PC-3 (cell line): ENCODE measurements around the gene ACVR1B. TPM values are rescaled to one million over a fixed set of nuclear protein-coding genes. Genes with fewer than 3 reads are reported as not detected.

Experiments used
- ATAC-seq: fragments of 200-7000 bp; cut with Tn5 transposase; 2 replicates; pipeline ENCODE4 v1.9.1; 2020; ENCODE audit warnings: mild to moderate bottlenecking, moderate library complexity
- BruUV-seq: library from RNA; stranded (reverse); fragments of 400-500 nt; replicated peaks from 2 replicates; lab custom pipeline; 2021; lab: Mats Ljungman, UMichigan
- CTCF ChIA-PET: fragments of 300-600 bp; sonication (Branson Sonifier 250); formaldehyde crosslinking; loops from one replicate; lab custom pipeline; 2022; ENCODE audit warnings: antibody characterized with exemption; lab: Charles Lee
- POLR2A ChIA-PET: fragments of 300-600 bp; sonication (Branson Sonifier 250); formaldehyde crosslinking; loops from one replicate; lab custom pipeline; 2022; ENCODE audit warnings: antibody characterized with exemption; ENCODE audit not compliant: unreplicated experiment; lab: Charles Lee
- DNase-seq: peaks from one replicate; pipeline ENCODE4 v3.0.0-alpha.2; 2015
- H2AFZ ChIP-seq: fragments of 300-600 bp; sonication (generic); 2 replicates; pipeline ENCODE4 v1.6.0; 2016; ENCODE audit warnings: antibody characterized with exemption, low read length
- H3F3A ChIP-seq: fragments of 300-600 bp; sonication (generic); one replicate; pipeline ENCODE4 v1.6.0; 2017; ENCODE audit warnings: antibody characterized with exemption, low read length, control low read depth, mild to moderate bottlenecking; ENCODE audit not compliant: unreplicated experiment
- H3K27ac ChIP-seq: fragments of 300-600 bp; sonication (generic); 2 replicates; pipeline ENCODE4 v1.5.1; 2016; ENCODE audit warnings: mild to moderate bottlenecking, low read length
- H3K27me3 ChIP-seq: fragments of 300-600 bp; sonication (generic); 2 replicates; pipeline ENCODE4 v1.6.1; 2016; ENCODE audit warnings: low read length, mixed read lengths
- H3K36me3 ChIP-seq: fragments of 300-600 bp; sonication (generic); 2 replicates; pipeline ENCODE4 v1.6.1; 2016; ENCODE audit warnings: low read depth, mixed run types, low read length, mixed read lengths
- H3K4me1 ChIP-seq: fragments of 300-600 bp; sonication (generic); 2 replicates; pipeline ENCODE4 v1.5.1; 2016; ENCODE audit warnings: low read length; ENCODE audit not compliant: insufficient read depth
- H3K4me2 ChIP-seq: fragments of 300-600 bp; sonication (generic); 2 replicates; pipeline ENCODE4 v1.6.0; 2016; ENCODE audit warnings: low read length
- H3K4me3 ChIP-seq: fragments of 300-600 bp; sonication (generic); 2 replicates; pipeline ENCODE4 v1.5.1; 2016; ENCODE audit warnings: mild to moderate bottlenecking, low read length, mixed read lengths
- H3K79me2 ChIP-seq: fragments of 300-600 bp; sonication (generic); 2 replicates; pipeline ENCODE4 v1.6.1; 2017; ENCODE audit warnings: low read length, mixed read lengths
- H3K9ac ChIP-seq: fragments of 300-600 bp; sonication (generic); 2 replicates; pipeline ENCODE4 v1.6.0; 2016; ENCODE audit warnings: mild to moderate bottlenecking, low read length
- H3K9me2 ChIP-seq: fragments of 300-600 bp; sonication (generic); replicated peaks from 2 replicates; pipeline ENCODE4 v1.6.1; 2016; ENCODE audit warnings: mixed run types, low read length, mixed read lengths
- H3K9me3 ChIP-seq: fragments of 300-600 bp; sonication (generic); 2 replicates; pipeline ENCODE4 v1.6.1; 2016; ENCODE audit warnings: low read length, mixed read lengths
- H4K20me1 ChIP-seq: fragments of 300-600 bp; sonication (generic); 2 replicates; pipeline ENCODE4 v1.6.1; 2016; ENCODE audit warnings: low read length, mixed read lengths
- EZH2 ChIP-seq: fragments of 300-600 bp; sonication (generic); IDR thresholded peaks from one replicate; pipeline ENCODE4 v1.6.1; 2017; ENCODE audit warnings: antibody characterized with exemption, mild to moderate bottlenecking, low read length; ENCODE audit not compliant: unreplicated experiment
- EZH2phosphoT487 ChIP-seq: fragments of 300-600 bp; sonication (generic); IDR thresholded peaks from 2 replicates; pipeline ENCODE4 v1.6.1; 2018; ENCODE audit warnings: mild to moderate bottlenecking, antibody characterized with exemption, low read length, borderline replicate concordance
- intact Hi-C: fragments of 100-400 bp; cut with micrococcal nuclease; formaldehyde crosslinking; loops from 2 replicates; pipeline ENCODE4 v1.9.0; 2023
- total RNA-seq: library from RNA; depleted of rRNA; stranded (reverse); fragments of >200 nt; gene quantifications from 2 replicates; pipeline ENCODE4 v1.2.3, GENCODE V29; 2014
- TF ChIP-seq, protein P1 (sequence below): fragments of 300-600 bp; sonication (generic); conservative IDR thresholded peaks from 2 replicates; pipeline ENCODE4 v1.5.1; 2017; ENCODE audit warnings: antibody characterized with exemption, low read depth, mild to moderate bottlenecking, low read length

The ACVR1B gene
- total RNA-seq, 1 experiment from 2014 or later = 9.8 TPM

DNA sequence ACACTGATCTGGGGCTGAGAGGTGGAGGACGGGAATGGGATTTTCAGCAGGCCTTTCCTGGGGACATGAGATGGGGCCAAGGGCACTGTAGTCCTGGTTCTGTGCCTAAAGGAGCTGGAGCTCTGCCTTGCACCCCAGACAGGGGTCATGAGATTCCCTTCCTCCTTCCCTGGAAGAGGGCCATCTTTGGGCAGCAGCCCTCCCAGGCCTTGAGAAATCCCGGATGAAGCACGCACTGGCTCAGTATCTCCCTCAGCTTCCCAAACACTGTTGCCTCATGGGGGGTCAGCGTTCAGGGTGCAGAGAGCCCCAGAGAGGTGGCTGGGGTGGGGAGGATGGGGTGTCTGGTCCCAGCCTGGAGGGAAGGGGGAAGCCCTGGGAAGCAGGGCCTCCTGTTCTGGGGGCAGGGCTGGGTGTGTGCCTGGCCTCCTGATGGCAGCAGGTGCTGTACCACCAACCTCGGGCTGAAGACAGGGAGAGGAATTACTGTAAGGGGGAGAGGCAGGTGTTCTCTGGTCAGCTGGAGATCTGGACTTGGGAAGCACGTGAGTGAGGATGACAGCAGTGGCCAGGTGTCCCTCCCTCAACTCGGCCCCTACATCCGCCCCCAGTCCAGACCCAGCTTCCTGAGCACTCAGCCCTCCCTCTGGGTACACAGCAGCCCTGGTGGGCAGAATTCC, 91.3 kb downstream of the ACVR1B start:
- Histone ChIP-seq H3K36me3 (no peaks in the 10 kb centered on the region), H3K9me3 (no peaks in the 10 kb centered on the region), H3K79me2 (peaks cover 12% of the 10 kb centered on the region; the same call in 1 of the 2 replicates), H3K9me2 (no peaks in the 10 kb centered on the region), H3K4me1 (peaks cover 13% of the 10 kb centered on the region; the same call in 1 of the 2 replicates), H3K4me2 (no peak overlapping the region), H2AFZ (no peak overlapping the region), H3K4me3 (no peak overlapping the region), H3K27ac (no peak overlapping the region), H3K9ac (no peak overlapping the region), H4K20me1 (no peaks in the 10 kb centered on the region), H3F3A (no peaks in the 10 kb centered on the region), H3K27me3 (no peaks in the 10 kb centered on the region)
- ATAC-seq (no peak), DNase-seq (no peak)
- intact Hi-C loops = no loop called here
- ChIA-PET CTCF (no interaction called here), POLR2A (no interaction called here)
- BruUV-seq = no TSS peak
- TF ChIP-seq EZH2 (no peak), EZH2phosphoT487 (no peak)
- TF ChIP-seq, protein P1, sequence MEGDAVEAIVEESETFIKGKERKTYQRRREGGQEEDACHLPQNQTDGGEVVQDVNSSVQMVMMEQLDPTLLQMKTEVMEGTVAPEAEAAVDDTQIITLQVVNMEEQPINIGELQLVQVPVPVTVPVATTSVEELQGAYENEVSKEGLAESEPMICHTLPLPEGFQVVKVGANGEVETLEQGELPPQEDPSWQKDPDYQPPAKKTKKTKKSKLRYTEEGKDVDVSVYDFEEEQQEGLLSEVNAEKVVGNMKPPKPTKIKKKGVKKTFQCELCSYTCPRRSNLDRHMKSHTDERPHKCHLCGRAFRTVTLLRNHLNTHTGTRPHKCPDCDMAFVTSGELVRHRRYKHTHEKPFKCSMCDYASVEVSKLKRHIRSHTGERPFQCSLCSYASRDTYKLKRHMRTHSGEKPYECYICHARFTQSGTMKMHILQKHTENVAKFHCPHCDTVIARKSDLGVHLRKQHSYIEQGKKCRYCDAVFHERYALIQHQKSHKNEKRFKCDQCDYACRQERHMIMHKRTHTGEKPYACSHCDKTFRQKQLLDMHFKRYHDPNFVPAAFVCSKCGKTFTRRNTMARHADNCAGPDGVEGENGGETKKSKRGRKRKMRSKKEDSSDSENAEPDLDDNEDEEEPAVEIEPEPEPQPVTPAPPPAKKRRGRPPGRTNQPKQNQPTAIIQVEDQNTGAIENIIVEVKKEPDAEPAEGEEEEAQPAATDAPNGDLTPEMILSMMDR = no peak

DNA sequence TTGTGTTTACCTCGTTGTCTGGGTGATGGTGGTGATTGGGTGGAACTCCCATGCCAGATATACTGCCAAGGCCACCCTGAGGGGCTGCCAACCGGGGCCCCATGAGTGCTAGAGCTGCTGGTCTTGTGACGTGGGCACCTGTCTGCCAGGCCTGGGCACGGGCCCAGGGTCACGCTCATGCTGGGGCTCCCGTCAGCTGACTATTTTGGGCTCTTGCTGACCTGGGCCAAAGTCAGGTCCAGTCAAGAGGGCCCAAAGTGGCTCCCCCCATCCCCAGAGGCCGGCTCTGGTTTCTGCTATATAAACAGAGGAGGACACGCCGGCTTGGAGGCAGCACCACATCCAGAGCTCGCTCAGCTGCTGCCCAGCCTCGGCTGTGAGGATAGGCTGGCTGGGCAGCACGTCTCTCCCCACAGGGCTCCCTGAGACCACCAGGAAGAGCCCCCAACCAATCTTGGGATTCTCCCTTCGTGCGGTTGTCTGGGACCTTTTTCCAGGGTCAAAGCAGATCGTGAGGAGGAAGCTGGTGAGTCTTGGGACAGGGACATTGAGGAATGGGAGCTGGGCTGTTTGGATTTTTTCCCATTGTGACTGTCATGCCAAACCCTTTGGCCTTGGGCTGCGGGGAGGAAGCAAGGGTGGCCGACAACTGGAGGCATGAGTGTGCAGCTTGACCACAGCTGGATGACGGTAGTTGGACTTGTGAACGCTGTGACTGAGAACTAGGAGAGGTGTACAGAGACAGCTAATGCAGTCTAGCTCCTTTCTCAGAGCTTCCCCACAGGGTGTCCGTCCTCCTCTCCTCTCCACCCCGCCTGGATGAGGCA, 92.1 kb downstream of the ACVR1B start:
- no peak overlapping the region for H2AFZ ChIP-seq
- no peaks in the 10 kb centered on the region for H3K36me3 ChIP-seq
- ATAC-seq (no peak), DNase-seq (no peak)
- H4K20me1 ChIP-seq = no peaks in the 10 kb centered on the region
- BruUV-seq = no TSS peak
- TF ChIP-seq EZH2phosphoT487 (no peak), EZH2 (no peak)
- TF ChIP-seq, protein P1 = no peak
- peaks cover 7% of the 10 kb centered on the region; the same call in 1 of the 2 replicates for H3K4me1 ChIP-seq
- H3K4me3 ChIP-seq = no peak overlapping the region
- H3K27ac ChIP-seq = no peak overlapping the region
- no peaks in the 10 kb centered on the region for H3F3A ChIP-seq
- H3K4me2 ChIP-seq = no peak overlapping the region
- POLR2A ChIA-PET = interaction anchor here (0.6 kb wide), 1 partner anchor 916 kb away, joined by 3 read pairs; no protein-coding TSS in a partner anchor
- intact Hi-C loops = no loop called here
- H3K9me2 ChIP-seq = no peaks in the 10 kb centered on the region
- H3K9me3 ChIP-seq = no peaks in the 10 kb centered on the region
- H3K79me2 ChIP-seq = peaks cover 6% of the 10 kb centered on the region; the same call in 1 of the 2 replicates
- CTCF ChIA-PET = no interaction called here
- no peak overlapping the region for H3K9ac ChIP-seq
- no peaks in the 10 kb centered on the region for H3K27me3 ChIP-seq
